GM12864 (cell line): ENCODE data around the gene NAA40.

Experiments used
- DNase-seq: peaks from one replicate; pipeline ENCODE4 v3.0.0-alpha.2; 2011; ENCODE audit warnings: low read depth
- H3K4me3 ChIP-seq: 2 replicates; pipeline ENCODE4 v1.5.1; 2011; ENCODE audit warnings: mild to moderate bottlenecking, low read depth, low read length, control low read depth
- TF ChIP-seq, protein P1 (sequence below): IDR thresholded peaks from 2 replicates; pipeline ENCODE4 v1.5.1; 2011; ENCODE audit warnings: low read depth, mild to moderate bottlenecking, moderate library complexity, low read length, control low read depth, inconsistent platforms; ENCODE audit errors: missing control alignments

The NAA40 gene

DNA sequence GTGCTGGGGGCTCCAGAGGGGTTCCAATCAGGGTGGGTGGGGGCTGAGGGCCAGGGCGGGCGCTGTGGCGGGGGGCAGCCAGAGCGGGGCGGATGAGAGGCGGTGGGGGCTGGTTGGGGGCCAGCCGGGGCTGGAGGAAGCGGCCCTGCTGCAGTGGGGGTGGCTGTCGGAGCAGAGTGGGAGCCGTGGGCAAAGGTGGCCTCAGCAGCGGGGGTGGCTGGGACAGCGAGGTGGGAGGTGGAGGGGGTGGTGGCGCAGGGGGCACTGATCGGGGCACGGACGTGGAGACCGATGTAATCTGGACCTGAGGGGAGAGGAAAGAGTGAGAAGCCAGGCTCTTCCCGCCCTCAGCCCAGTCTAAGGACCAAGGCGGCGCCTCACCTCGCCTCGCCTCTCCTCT, 26.9 kb upstream of the NAA40 start:
- no peak for DNase-seq
- no peak overlapping the region for H3K4me3 ChIP-seq
- TF ChIP-seq, protein P1, sequence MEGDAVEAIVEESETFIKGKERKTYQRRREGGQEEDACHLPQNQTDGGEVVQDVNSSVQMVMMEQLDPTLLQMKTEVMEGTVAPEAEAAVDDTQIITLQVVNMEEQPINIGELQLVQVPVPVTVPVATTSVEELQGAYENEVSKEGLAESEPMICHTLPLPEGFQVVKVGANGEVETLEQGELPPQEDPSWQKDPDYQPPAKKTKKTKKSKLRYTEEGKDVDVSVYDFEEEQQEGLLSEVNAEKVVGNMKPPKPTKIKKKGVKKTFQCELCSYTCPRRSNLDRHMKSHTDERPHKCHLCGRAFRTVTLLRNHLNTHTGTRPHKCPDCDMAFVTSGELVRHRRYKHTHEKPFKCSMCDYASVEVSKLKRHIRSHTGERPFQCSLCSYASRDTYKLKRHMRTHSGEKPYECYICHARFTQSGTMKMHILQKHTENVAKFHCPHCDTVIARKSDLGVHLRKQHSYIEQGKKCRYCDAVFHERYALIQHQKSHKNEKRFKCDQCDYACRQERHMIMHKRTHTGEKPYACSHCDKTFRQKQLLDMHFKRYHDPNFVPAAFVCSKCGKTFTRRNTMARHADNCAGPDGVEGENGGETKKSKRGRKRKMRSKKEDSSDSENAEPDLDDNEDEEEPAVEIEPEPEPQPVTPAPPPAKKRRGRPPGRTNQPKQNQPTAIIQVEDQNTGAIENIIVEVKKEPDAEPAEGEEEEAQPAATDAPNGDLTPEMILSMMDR, result no peak

DNA sequence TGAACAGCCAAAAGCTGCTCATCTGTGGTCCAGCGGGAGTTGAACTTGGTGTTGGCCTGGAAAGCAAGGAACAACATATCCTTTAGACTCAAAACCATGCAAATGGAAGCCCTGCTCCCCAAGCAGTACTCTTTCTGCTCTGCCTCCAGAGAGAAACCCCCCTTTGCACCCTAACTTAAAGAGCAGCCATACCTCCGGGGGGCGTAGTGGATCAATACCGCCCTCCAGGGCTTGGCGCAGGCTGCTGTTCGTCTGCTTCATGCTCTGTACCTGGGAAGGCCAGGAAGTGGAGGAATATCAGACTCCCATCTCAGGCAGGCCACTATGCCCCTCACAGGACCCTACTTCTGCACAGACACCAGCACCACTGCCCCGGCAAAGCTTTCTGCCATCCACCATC, 26.1 kb upstream of the NAA40 start:
- DNase-seq, result no peak
- TF ChIP-seq, protein P1, result no peak
- no peak overlapping the region for H3K4me3 ChIP-seq

DNA sequence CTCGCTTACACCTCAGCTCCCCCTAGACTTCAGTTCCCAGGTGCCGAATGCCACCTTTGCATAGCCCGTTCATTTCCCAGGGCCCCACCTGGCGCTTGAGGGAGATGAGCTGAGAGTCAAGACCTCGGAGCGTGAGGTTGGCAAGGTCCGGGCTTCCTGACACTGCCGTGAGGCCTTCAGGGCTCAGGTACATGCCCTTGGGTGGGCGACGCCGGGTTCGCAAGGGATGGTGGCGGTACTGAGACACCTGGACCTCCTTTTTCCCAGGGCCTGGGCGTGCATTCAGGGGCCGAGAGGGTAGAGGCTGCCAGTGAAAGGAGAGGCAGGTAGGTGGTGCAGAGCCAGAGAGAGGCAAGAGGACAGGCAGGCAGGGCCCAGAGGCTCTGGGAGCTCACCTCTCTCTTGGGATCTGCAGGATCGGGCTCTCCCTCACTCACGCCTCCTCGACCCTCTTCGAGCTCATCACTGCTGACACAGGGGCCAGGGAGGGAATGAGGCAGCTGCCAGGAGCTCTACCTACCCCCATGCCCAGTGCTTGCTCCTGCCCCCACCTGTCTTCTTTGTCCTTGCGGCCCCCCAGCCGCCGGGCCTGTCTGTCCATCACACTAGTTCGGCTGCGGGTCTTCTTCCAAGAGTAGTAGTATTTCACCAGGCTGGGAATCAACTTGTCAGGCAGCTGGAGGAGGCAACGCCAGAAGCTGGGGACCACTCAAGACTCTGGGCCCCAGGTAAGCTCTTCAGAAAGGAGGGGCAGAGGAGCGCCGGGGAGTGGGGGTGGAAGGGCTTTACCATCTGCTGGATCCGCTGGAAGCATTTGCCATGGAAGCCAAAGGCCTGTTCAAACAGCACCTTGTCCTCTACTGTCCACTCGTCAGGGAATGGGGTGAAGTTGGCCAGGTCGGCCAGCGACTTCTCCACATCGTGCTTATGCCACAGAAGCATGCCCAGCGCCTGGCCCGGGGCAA, 24.7 kb upstream of the NAA40 start:
- no peak for DNase-seq
- TF ChIP-seq, protein P1, result no peak
- H3K4me3 ChIP-seq, result no peak overlapping the region

DNA sequence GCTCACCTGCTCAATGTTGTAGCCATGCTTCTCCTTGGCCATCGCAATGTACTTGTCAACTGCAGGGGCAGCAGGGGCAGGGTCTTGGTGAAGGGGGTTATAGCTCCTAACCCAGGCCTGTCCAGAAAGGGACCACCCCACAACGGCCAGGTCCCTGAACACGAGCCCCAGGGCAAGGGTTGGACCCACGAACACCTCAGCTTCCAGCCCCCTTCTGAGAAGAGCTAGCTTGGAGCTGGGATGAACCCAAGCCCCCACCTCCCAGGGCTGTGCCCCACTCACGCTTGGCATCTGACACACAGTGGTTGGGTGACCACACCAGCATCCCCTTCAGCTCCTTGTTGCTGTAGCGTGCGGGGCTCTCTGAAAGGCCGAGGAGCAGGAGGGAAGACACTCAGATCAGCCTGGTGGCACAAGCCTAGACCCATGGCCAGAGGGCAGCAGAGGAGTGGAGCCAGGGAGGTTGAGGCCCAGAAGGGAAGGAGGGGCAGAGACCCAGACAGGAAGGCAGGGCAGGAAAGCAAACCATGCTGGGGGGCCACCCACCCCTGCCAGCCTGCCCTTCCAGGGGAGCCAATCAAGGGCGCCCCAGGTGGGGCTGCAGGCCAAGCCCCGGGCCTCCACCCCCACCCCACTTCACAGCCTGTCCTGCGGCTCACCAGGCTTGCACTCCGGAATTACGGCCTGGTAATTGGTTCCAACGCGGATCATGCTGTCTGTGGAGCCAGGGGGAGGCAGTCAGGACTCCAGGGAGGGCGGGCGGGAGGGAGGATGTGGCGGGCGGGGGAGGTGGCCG, 23.7 kb upstream of the NAA40 start:
- H3K4me3 ChIP-seq, result no peak overlapping the region
- DNase-seq, result no peak
- TF ChIP-seq, protein P1, result no peak

DNA sequence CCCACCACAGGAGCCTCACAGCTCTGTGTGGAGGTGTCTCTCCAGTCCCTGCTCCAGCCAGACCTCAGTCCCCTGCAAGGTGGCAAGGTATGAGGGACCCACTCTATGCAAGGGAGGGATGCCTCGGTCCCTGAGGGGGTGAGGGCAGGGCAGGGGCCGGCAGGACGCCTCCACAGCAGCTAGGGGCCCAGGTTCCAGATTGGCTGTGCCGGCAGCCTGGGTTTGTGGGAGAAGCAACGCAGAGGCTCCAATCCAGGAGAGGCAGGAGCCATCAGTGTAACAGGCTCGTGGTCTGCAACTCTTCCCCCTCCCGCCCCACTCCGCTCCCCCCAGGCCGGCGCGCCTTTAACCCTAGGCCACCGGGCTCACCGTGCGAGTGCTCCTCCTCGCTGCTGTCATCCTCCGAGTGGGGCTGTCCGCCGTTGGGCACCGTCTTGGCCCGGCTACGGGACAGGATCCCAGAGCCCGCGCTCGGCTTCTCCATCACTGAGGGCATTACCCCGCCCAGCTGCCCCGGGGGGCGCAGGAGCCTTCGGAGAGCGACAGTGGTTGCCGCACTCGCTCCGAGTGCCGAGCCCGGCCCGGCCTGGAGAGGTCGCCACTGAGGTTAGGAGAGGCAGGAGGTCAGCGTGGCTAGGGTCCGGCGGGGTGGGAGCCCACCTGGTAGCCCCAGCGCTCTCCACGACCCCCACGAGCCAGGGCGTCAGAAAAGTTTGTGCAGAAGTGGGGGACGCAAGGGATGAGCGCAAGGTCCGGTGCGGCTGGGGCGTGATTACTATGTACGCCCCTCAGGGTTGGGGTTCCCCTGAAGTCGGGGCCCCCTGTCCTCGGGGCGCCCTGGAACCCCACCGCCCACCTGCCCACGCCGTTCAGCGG, 22.6 kb upstream of the NAA40 start:
- H3K4me3 ChIP-seq, result peak overlapping the region; percentile 56
- TF ChIP-seq, protein P1, result peak; percentile 48
- no peak for DNase-seq
